Limb (tissue), 2 donors: Measurements from ENCODE around the gene PRSS38.

Experiments used
- DNase-seq, 2 donors: peaks; one replicate each; pipeline ENCODE4 v3.0.0-alpha.2; 2016; ENCODE audit errors: extremely low spot score in 2 of 2

The PRSS38 gene

GRCh38 chr1:227885135-227885647 lies 69.7 kb downstream of the PRSS38 start:
- peak in 1 of 2 donors; percentile 37 for DNase-seq

GRCh38 chr1:227885648-227886502 lies 70.4 kb downstream of the PRSS38 start:
- DNase-seq: peak in 1 of 2 donors; percentile 71

GRCh38 chr1:227886503-227886961 lies 71.1 kb downstream of the PRSS38 start:
- DNase-seq: no peak

GRCh38 chr1:227886993-227887696 lies 71.7 kb downstream of the PRSS38 start:
- DNase-seq: peak; percentile 89 to 92

- DNase-seq: peak; percentile 76 to 82
Observed at GRCh38 chr1:227887697-227888403, 72.4 kb downstream of the PRSS38 start.

DNA sequence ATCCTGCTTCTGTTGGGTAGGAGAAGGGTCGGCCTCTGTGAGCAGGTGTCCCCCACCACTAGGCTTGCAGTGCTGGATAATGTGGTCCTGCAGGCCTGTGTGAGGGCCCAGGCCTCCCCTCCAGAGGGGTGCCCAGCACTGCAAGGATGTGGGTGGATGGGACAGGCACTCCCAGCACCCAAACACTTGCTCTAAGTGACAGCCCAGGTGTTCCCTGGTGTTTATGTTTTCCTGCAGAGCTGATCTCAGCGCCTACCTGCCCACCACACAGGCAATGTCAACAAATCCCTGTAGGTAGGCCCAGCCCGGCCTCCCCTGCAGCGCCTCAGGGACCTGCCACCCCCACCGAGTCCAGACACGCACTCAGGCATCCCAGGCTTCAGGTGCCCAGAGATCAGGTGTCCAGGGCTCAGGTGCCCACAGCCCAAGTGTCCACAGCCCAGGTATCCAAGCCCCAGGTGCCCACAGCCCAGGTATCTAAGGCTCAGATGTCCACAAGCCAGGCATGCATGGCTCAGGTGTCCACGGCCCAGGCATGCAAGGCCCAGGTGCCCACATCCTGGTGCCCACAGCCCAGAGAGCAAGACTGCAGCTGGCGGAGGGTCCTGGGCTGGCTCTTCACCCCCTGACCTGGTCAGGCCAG lies 73.0 kb downstream of the PRSS38 start:
- DNase-seq: peak in 1 of 2 donors; percentile 29

DNA sequence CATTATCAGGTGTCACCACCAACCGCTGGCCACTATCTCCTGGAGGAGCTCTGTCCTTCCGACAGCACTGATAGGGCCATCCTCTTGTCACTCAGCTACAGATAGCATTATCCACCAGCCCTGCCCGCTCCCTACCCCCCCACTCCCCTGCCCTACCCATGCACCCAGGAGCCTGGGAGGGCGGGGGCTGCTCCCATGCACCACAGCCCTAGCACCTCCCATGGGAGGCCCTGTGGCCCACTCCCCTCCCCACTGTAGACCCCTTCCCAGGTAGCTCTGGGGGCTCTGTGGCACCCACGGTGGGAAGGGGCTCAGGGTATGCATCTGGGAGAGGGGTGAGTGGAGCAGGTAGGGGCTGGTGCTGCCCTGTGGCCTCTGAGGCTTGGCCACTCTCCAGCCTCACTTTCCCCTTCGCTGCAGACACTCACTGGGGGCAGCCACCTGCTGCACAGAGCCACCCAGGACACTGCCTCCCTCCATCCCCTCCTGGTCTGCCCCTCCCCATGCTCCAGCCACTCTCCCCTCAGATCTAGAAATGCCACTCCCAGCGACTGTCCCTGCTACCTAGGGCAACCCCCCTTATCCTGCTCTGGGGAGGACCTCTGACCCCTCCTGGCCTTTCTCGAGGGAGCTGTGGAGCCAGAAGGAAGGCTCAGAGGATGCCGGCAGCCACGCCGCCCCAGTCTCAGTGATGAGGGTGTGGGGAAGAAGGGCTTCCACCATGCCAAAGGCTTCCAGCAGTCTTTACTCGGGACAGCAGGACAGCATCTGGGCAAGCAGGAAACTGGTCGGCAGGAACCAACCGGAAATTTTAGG lies 73.8 kb downstream of the PRSS38 start:
- DNase-seq: peak in 1 of 2 donors; percentile 36

GRCh38 chr1:227889863-227890405 lies 74.5 kb downstream of the PRSS38 start:
- no peak for DNase-seq

GRCh38 chr1:227890451-227891222 lies 75.2 kb downstream of the PRSS38 start:
- no peak for DNase-seq

DNA sequence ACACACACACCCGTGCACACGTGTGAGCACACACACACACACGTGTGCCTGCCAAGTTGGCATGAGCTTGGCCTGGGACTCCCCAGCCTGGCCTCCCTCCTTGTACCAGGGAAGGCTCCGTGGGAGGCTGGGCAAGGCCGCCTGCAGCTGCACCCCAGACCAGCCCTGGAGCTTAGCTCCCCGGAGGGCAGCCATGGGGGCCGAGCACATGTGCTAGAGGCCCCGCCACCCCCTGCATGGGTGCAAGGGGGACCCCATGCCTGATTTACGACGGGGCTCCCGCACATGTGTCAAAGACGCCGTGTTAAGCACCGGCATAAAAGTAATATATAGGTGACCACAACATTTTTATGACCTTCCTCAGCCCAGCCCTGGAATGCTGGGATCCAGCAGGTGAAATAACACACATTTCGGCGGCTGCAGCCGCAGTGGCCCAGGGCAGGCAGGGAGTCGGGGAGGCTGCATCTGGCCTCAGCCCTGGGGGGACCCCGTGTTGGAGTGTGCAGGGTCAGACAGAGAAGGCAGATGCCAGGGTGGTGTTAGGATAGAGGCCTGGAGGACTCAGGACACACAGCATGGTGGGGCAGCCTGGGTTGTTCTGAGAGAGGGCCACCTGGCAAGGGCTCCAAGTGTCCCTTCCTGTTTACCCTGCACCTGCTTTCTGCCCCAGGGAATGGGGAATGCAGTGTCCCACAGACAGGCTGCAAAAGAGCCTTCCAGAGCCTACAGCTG lies 75.9 kb downstream of the PRSS38 start:
- peak in 1 of 2 donors; percentile 43 for DNase-seq

DNA sequence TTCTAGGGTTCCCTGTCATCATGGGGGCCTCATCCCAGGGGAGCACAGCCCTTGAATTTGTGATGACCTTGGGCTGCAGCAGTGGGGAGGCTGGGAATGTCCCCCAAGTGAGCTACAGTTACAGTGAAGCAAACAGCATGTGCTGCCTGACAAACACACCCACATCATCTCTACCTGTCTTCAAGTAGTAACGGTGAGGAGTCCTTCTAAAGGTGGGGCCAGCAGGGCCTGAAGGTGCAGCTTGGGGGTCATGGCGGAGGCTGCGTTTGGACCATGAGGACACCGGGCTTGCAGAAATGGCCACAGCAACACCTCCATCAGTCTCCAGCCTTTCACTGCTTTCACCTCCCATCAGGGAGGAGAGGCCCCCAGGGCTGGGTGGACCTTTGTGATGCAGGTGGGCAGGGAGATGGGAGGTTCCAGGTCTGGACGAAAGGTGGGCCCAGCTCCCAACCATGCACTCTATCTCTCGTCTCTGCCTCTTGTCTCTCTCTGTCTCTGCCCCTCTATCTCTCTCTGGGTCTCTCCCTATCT lies 76.5 kb downstream of the PRSS38 start:
- peak in 1 of 2 donors; percentile 22 for DNase-seq

- DNase-seq: peak in 1 of 2 donors; percentile 57
Observed at GRCh38 chr1:227892489-227893299, 77.2 kb downstream of the PRSS38 start.

DNA sequence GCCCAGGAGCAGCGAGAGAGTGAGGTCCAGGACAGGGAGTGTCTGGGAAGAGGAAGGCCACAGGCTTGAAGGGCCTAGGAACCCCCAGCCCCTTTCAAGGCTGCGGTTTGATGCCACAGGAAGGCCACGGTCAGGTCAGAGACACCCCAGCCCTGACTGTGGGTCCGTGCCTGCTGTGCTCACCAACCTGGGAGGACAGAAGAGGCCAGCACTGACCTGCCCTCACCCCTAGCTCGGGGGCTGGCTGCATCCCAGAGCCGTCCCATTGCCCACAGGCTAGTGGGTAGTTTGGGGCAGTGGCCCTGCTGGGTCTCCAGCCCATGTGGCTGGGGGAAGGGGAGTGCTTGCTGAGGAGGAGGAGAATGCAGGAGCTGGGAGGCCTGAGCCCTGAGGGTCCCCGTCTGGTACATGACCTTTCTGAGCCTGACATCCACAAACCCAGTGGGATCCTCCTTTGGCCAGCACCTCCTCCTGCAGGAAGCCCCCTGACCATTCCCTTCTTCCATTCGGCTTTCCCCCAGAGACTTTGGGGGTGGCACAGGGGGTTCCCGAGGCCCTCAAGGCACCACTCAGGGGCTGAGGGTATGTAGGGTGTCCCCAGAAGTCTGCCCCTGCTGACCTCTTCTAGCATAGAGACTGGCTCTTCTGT lies 77.9 kb downstream of the PRSS38 start:
- peak in 1 of 2 donors; percentile 24 for DNase-seq

DNA sequence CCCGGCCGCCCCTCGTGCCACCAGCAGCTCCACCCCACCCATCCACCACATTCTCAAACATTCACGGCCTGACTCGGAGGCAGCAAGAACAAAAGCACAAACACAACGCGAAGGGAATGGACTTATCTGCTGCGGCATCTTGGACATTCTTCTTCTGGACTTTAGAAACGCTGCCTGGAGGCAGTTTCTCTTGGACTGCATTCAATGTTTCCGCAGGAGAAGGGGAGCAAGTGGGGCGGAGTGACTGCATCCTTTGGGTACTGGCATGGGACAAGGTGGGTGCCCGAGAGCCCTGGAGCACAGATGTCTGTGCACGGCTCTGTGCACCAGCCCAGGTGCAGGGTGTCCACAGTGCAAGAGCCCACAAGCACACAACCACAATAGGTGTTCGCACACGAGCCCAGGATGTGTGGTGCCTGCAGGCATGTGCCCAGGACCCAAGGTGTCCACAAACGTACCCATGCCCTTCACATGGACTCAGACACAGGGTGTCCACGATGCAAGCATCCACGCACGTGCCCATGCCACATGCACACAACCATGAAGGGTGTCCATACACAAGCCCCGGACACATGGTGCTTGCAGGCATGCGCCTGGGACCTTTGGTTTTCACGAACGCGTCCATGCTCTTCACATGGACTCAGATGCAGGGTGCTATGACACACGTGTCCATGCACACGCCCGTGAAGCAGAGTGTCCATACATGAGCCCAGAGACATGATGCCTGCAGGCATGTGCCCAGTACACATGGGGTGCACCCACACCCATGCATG lies 78.7 kb downstream of the PRSS38 start:
- peak in 1 of 2 donors; percentile 16 for DNase-seq

DNA sequence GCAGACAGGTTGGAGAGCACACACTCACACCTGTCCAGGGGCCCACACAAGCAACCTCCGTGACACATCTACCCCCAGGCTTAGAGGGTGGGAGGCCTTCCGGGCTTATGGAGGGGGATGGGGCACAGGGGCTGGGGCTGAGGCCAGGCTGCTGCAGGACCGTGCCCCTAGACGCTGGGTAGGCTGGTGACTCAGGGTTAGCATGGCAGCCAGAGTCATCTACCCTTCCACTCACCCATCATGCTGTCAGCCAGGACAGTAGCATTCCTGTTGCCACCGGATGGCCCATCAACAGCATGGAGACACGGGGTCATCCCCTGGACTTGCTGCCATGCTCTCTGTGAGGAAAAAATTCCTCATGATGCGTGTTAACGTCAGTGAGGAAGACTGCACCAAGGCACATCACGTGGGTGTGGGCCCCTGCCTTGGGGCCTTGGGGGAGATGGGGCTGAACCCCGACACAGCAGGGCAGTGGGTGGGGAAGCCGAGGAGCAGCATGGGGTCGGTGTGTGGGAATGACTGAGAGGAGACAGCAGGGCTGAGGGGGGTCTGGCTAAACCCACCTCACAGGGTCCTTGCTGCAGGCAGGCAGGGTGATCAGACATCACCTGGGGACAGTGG lies 79.5 kb downstream of the PRSS38 start:
- no peak for DNase-seq
